NCI-H1092 treated with DMSO at 0.1 percent for 48 hours (cell line): Measurements from ENCODE around the gene ADAMTS10.
A peak's percentile ranks its signal among the peaks of the same experiment; 100 is the strongest.
"Not testable (repeated sequence)": the region's sequence is repeated elsewhere in the genome, so short reads cannot be mapped to it uniquely, and the experiment has no call there.

ENCODE experiments used
- DNase-seq: peaks from one replicate; lab custom pipeline; 2025; lab: John Stamatoyannopoulos, UW

Gene ADAMTS10

GRCh38 chr19:8626842-8627241 lies 16.3 kb upstream of the ADAMTS10 start:
- no peak for DNase-seq

GRCh38 chr19:8622886-8623285 lies 12.4 kb upstream of the ADAMTS10 start:
- DNase-seq: not testable (repeated sequence)

- no peak for DNase-seq
Observed at GRCh38 chr19:8618751-8619150, 8.2 kb upstream of the ADAMTS10 start.

- DNase-seq: no peak
Observed at GRCh38 chr19:8617984-8618383, 7.5 kb upstream of the ADAMTS10 start.

GRCh38 chr19:8617325-8617724 lies 6.8 kb upstream of the ADAMTS10 start:
- DNase-seq: not testable (repeated sequence)

GRCh38 chr19:8616861-8617260 lies 6.3 kb upstream of the ADAMTS10 start:
- no peak for DNase-seq

- peak; percentile 10 for DNase-seq
Observed at GRCh38 chr19:8615813-8616596, 5.5 kb upstream of the ADAMTS10 start.

GRCh38 chr19:8615024-8615423 lies 4.5 kb upstream of the ADAMTS10 start:
- DNase-seq: no peak

GRCh38 chr19:8614455-8614854 lies 3.9 kb upstream of the ADAMTS10 start:
- no peak for DNase-seq

GRCh38 chr19:8612807-8613171 lies 2.3 kb upstream of the ADAMTS10 start:
- DNase-seq: no peak

- DNase-seq: no peak
Observed at GRCh38 chr19:8611877-8612806, 1.6 kb upstream of the ADAMTS10 start.

- no peak for DNase-seq
Observed at GRCh38 chr19:8611391-8611876, 919 bp upstream of the ADAMTS10 start.

- no peak for DNase-seq
Observed at GRCh38 chr19:8610936-8611300, 403 bp upstream of the ADAMTS10 start.

- DNase-seq: no peak
Observed at GRCh38 chr19:8609279-8610040, 1.1 kb downstream of the ADAMTS10 start.

- DNase-seq: no peak
Observed at GRCh38 chr19:8608941-8609278, 1.6 kb downstream of the ADAMTS10 start.

- no peak for DNase-seq
Observed at GRCh38 chr19:8607386-8607785, 3.1 kb downstream of the ADAMTS10 start.

GRCh38 chr19:8605514-8605913 lies 5.0 kb downstream of the ADAMTS10 start:
- no peak for DNase-seq

- no peak for DNase-seq
Observed at GRCh38 chr19:8601796-8602195, 8.7 kb downstream of the ADAMTS10 start.

GRCh38 chr19:8600816-8601215 lies 9.7 kb downstream of the ADAMTS10 start:
- DNase-seq: no peak

- no peak for DNase-seq
Observed at GRCh38 chr19:8600064-8600463, 10.5 kb downstream of the ADAMTS10 start.

GRCh38 chr19:8596168-8596567 lies 14.3 kb downstream of the ADAMTS10 start:
- DNase-seq: no peak

GRCh38 chr19:8595651-8596050 lies 14.9 kb downstream of the ADAMTS10 start:
- DNase-seq: no peak
